Measurements from ENCODE around the gene TMEM131. TPM values are rescaled to one million over a fixed set of nuclear protein-coding genes. Genes with fewer than 3 reads are reported as not detected.

Gene TMEM131
- total RNA-seq, 1 donor from 2014 or later, result 36.4 TPM

GRCh38 chr2:97950329-97951154 is 45.2 kb downstream of the TMEM131 start:
- peaks cover 19% of the 10 kb centered on the region for H3K4me1 Mint-ChIP-seq (ENCODE audit: unreplicated experiment)
- peak overlapping the region; percentile 27 for H3K27ac Mint-ChIP-seq (ENCODE audit: unreplicated experiment)
- no peaks in the 10 kb centered on the region for H3K9me3 Mint-ChIP-seq (ENCODE audit: unreplicated experiment)
- peaks cover 8% of the 10 kb centered on the region for H3K36me3 Mint-ChIP-seq (ENCODE audit: unreplicated experiment)
- DNase-seq (ENCODE audit: extremely low spot score, unreplicated experiment), result no peak
- no peak overlapping the region for H3K4me3 Mint-ChIP-seq (ENCODE audit: unreplicated experiment)
- H3K27me3 Mint-ChIP-seq (ENCODE audit: unreplicated experiment), result no peaks in the 10 kb centered on the region
- no peak for TF ChIP-seq CTCF (IDR thresholded peaks at IDR 0.05)

DNA sequence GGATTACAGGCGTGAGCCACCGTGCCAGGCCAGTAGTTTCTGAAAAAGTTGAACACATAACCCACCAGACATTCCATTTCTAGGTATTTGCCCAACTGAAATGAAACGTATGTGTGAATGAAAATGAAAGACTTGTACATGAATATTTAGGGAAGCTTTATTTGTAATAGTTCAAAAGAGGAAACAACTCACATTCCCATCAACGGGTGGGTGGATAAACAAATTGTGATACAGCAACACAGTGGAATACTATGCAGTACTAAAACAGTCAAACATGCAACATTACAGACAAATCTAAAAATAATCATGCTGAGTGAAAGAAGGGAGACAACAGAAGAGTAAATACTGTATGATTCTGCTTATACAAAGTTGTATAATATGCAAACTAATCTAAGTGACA is 46.8 kb downstream of the TMEM131 start:
- peaks cover 8% of the 10 kb centered on the region for H3K36me3 Mint-ChIP-seq (ENCODE audit: unreplicated experiment)

DNA sequence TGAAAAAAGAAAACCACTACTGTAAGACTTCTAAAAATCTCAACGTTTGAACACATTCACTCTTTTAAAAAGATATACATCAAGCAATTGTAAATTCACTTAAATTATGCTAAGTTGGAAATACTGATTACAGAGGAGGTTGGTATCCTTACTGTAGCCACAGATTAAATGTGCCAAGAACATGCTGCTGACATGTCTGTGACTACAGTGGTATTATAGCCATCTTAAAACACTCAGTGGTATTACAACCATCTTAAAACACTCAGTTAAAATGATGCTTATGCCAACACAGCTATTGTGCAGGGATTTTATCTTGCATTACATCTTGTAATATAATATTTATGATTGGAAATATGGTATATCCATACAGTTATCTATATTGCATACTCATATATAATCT is 50.0 kb downstream of the TMEM131 start:
- H3K27me3 Mint-ChIP-seq (ENCODE audit: unreplicated experiment), result no peaks in the 10 kb centered on the region
- no peak overlapping the region for H3K4me3 Mint-ChIP-seq (ENCODE audit: unreplicated experiment)
- no peak for TF ChIP-seq CTCF (IDR thresholded peaks at IDR 0.05)
- DNase-seq (ENCODE audit: extremely low spot score, unreplicated experiment), result no peak
- no peak overlapping the region for H3K27ac Mint-ChIP-seq (ENCODE audit: unreplicated experiment)
- H3K4me1 Mint-ChIP-seq (ENCODE audit: unreplicated experiment), result peaks cover 12% of the 10 kb centered on the region
- peaks cover 10% of the 10 kb centered on the region for H3K36me3 Mint-ChIP-seq (ENCODE audit: unreplicated experiment)
- H3K9me3 Mint-ChIP-seq (ENCODE audit: unreplicated experiment), result no peaks in the 10 kb centered on the region

More for the DNA sequence above, 46.8 kb downstream of the TMEM131 start:
- Mint-ChIP-seq H3K27me3 (ENCODE audit: unreplicated experiment) (no peaks in the 10 kb centered on the region), H3K27ac (ENCODE audit: unreplicated experiment) (no peak overlapping the region), H3K4me1 (ENCODE audit: unreplicated experiment) (peaks cover 19% of the 10 kb centered on the region), H3K9me3 (ENCODE audit: unreplicated experiment) (no peaks in the 10 kb centered on the region), H3K4me3 (ENCODE audit: unreplicated experiment) (no peak overlapping the region)
- DNase-seq (ENCODE audit: extremely low spot score, unreplicated experiment), result no peak
- TF ChIP-seq CTCF (IDR thresholded peaks at IDR 0.05), result no peak

GRCh38 chr2:97936881-97937280 is 58.9 kb downstream of the TMEM131 start:
- H3K4me3 Mint-ChIP-seq (ENCODE audit: unreplicated experiment), result no peak overlapping the region
- H3K4me1 Mint-ChIP-seq (ENCODE audit: unreplicated experiment), result peaks cover 34% of the 10 kb centered on the region
- no peaks in the 10 kb centered on the region for H3K36me3 Mint-ChIP-seq (ENCODE audit: unreplicated experiment)
- H3K27me3 Mint-ChIP-seq (ENCODE audit: unreplicated experiment), result no peaks in the 10 kb centered on the region
- H3K27ac Mint-ChIP-seq (ENCODE audit: unreplicated experiment), result no peak overlapping the region
- DNase-seq (ENCODE audit: extremely low spot score, unreplicated experiment), result no peak
- no peaks in the 10 kb centered on the region for H3K9me3 Mint-ChIP-seq (ENCODE audit: unreplicated experiment)
- TF ChIP-seq CTCF (IDR thresholded peaks at IDR 0.05), result no peak

GRCh38 chr2:97936199-97936598 is 59.5 kb downstream of the TMEM131 start:
- no peaks in the 10 kb centered on the region for H3K36me3 Mint-ChIP-seq (ENCODE audit: unreplicated experiment)
- H3K27ac Mint-ChIP-seq (ENCODE audit: unreplicated experiment), result no peak overlapping the region
- H3K4me1 Mint-ChIP-seq (ENCODE audit: unreplicated experiment), result peaks cover 34% of the 10 kb centered on the region
- DNase-seq (ENCODE audit: extremely low spot score, unreplicated experiment), result no peak
- H3K4me3 Mint-ChIP-seq (ENCODE audit: unreplicated experiment), result no peak overlapping the region
- no peaks in the 10 kb centered on the region for H3K27me3 Mint-ChIP-seq (ENCODE audit: unreplicated experiment)
- H3K9me3 Mint-ChIP-seq (ENCODE audit: unreplicated experiment), result no peaks in the 10 kb centered on the region
- no peak for TF ChIP-seq CTCF (IDR thresholded peaks at IDR 0.05)

All from osteocyte (in vitro differentiated cells).